GM19023 (cell line): ENCODE measurements around the gene ZNF655.
"Not testable (repeated sequence)": the region's sequence is repeated elsewhere in the genome, so short reads cannot be mapped to it uniquely, and the experiment has no call there.

ENCODE experiments used
- ATAC-seq: cut with Tn5 transposase; IDR thresholded peaks from one replicate; pipeline ENCODE4 v1.9.1; 2021; ENCODE audit warnings: mild to moderate bottlenecking, moderate library complexity; ENCODE audit not compliant: unreplicated experiment

ZNF655 gene

GRCh38 chr7:99559175-99559915 lies 903 bp downstream of the ZNF655 start:
- no peak for ATAC-seq

GRCh38 chr7:99560834-99561736 lies 2.6 kb downstream of the ZNF655 start:
- no peak for ATAC-seq

DNA sequence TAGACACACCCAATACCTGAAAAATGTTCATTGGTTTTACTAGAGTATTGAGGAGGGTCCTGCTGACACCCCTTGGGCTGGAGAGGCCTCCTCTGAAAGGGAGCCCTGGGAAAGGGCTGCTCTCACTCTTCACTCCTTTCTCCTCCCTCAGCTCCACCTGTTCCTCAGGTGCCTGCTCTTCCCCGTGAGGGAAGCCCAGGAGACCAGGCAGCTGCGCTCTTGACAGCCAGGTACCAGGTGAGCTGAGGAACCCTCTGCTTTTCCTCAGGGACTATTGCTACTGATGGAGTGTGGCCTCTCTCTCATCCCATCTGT lies 3.3 kb downstream of the ZNF655 start:
- ATAC-seq: no peak

GRCh38 chr7:99562114-99562784 lies 3.8 kb downstream of the ZNF655 start:
- no peak for ATAC-seq

GRCh38 chr7:99562832-99563231 lies 4.4 kb downstream of the ZNF655 start:
- no peak for ATAC-seq

GRCh38 chr7:99563650-99564049 lies 5.2 kb downstream of the ZNF655 start:
- no peak for ATAC-seq

GRCh38 chr7:99568770-99569169 lies 10.3 kb downstream of the ZNF655 start:
- not testable (repeated sequence) for ATAC-seq

GRCh38 chr7:99571768-99572167 lies 13.3 kb downstream of the ZNF655 start:
- no peak for ATAC-seq

DNA sequence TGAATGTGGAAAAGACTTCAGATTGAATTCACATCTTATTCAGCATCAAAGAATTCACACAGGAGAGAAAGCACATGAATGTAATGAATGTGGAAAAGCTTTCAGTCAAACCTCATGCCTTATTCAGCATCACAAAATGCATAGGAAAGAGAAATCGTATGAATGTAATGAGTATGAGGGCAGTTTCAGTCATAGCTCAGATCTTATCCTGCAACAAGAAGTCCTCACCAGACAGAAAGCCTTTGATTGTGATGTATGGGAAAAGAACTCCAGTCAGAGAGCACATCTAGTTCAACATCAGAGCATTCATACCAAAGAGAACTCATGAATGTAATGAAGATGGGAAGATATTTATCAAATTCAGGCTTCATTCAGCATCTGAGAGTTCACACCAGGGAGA lies 14.8 kb downstream of the ZNF655 start:
- no peak for ATAC-seq

DNA sequence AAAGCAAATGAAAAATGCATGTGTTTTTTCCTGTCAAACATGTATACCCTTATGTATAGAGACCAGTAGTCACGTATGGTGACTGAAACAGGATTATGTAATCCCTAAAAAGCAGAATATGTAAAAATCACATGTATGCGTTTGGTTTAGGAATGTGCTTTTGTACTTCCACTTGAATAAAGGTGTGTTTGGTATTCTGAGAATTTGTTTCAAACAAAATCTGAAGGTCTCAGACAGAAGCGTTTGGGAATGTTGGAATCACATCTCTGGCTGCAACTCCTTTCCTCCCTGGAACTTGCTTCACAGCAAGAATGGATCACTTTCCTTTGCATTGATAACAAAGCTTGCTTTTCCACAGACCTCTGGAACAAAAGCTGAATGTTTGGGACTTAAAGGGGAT lies 17.8 kb downstream of the ZNF655 start:
- ATAC-seq: no peak

- no peak for ATAC-seq
These were observed 21.0 kb downstream of the ZNF655 start for GRCh38 chr7:99579281-99579955.

- no peak for ATAC-seq
These were observed 21.7 kb downstream of the ZNF655 start for GRCh38 chr7:99579956-99580777.

GRCh38 chr7:99580778-99581332 lies 22.4 kb downstream of the ZNF655 start:
- ATAC-seq: not testable (repeated sequence)

DNA sequence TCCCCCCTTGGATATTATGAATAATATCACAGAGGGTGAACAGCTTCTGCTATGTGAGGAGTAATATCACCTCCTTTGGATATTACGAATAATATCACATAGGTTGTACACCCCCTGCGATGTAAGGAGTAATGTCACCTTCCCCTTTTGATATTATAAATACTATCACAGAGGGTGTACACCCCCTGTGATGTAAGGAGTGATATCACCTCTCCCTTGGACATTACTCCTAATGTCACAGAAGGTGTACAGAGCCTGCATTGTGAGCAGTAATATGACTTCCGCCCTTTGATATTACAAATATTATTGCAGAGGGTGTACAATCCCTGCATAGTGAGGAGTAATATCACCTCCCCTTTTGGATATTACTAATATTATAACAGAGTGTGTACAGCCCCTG lies 30.4 kb downstream of the ZNF655 start:
- ATAC-seq: no peak

GRCh38 chr7:99594948-99595745 lies 36.7 kb downstream of the ZNF655 start:
- ATAC-seq: no peak

- no peak for ATAC-seq
These were observed 38.0 kb downstream of the ZNF655 start for GRCh38 chr7:99596408-99596955.

DNA sequence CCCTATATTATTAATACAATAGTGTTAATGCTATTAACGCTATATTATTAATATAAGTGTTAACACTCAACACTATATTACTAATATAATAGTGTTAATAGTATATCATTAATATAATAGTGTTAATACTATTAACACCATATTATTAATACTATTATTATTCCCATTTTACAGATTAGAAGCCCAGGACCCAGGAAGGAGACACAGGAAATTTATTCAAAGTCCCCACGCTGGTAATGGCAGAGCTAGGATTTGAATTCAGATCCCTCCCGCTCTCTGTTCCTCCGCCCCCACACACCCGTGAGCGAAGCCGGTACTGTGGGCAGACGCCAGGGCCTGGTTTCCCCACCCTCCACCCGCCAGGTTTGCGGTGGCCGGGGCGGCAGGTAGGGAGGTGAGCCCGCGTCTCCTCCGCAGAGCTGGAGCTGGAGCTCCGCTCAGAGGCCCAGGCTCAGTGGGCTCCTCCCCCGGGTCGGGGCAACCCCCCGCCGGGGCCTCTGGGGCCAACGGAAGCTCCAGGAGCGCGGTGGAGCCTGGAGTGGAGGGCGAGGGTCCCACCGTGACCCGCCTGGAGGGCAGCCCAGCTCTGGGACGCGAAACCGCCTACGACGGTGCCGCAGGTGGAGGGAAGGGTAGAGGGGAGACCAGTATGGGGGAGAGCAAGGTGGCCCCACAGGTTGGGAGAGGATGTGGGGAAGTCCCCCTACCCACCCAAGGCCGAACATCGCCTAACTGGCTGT lies 39.5 kb downstream of the ZNF655 start, which contains the start of gene TMEM225B:
Gene TMEM225B (plus strand): TSS at position 506 of the 740 bp plus-strand sequence. CDS start 6,122 bp downstream, outside the sequence.
- ATAC-seq: no peak

GRCh38 chr7:99599836-99600235 lies 41.4 kb downstream of the ZNF655 start:
- no peak for ATAC-seq
